NT2/D1 (cell line): Measurements from ENCODE around the gene PODXL.

Experiments used
- DNase-seq: peaks from one replicate; pipeline ENCODE4 v3.0.0-alpha.2; 2011; ENCODE audit warnings: low read depth, low spot score
- H3K27me3 ChIP-seq: 2 replicates; pipeline ENCODE4 v1.6.0; 2011; ENCODE audit warnings: mild to moderate bottlenecking; ENCODE audit not compliant: insufficient read length, insufficient read depth
- H3K36me3 ChIP-seq: 2 replicates; pipeline ENCODE4 v1.6.1; 2011; ENCODE audit warnings: mild to moderate bottlenecking, low read length, mixed read lengths; ENCODE audit not compliant: insufficient read depth, insufficient read length
- H3K4me1 ChIP-seq: 2 replicates; pipeline ENCODE4 v1.5.1; 2011; ENCODE audit not compliant: insufficient read depth, insufficient read length
- H3K4me3 ChIP-seq: 2 replicates; pipeline ENCODE4 v1.5.1; 2011; ENCODE audit warnings: low read depth; ENCODE audit not compliant: insufficient read length
- H3K9ac ChIP-seq: 2 replicates; pipeline ENCODE4 v1.6.0; 2011; ENCODE audit warnings: low read depth; ENCODE audit not compliant: insufficient read length
- H3K9me3 ChIP-seq: 2 replicates; pipeline ENCODE4 v1.5.1; 2011; ENCODE audit warnings: mild to moderate bottlenecking, low read length; ENCODE audit not compliant: insufficient read depth
- SUZ12 ChIP-seq: IDR thresholded peaks from 2 replicates; pipeline ENCODE4 v1.6.1; 2011; ENCODE audit not compliant: insufficient read length, insufficient read depth; ENCODE audit errors: extremely low read depth
- YY1 ChIP-seq: IDR thresholded peaks from 2 replicates; pipeline ENCODE4 v1.6.1; 2011; ENCODE audit not compliant: insufficient read length, insufficient read depth
- ZNF274 ChIP-seq: IDR thresholded peaks from 2 replicates; pipeline ENCODE4 v1.6.1; 2011; ENCODE audit warnings: mild to moderate bottlenecking, low read depth, low read length

The PODXL gene

GRCh38 chr7:131529179-131529578, 27.2 kb downstream of the PODXL start:
- Histone ChIP-seq H3K4me1 (peaks cover 17% of the 10 kb centered on the region), H3K27me3 (no peaks in the 10 kb centered on the region), H3K4me3 (no peak overlapping the region), H3K9ac (no peak overlapping the region), H3K9me3 (no peaks in the 10 kb centered on the region), H3K36me3 (peaks cover 40% of the 10 kb centered on the region)
- TF ChIP-seq ZNF274, result no peak
- no peak for TF ChIP-seq YY1
- no peak for TF ChIP-seq SUZ12
- no peak for DNase-seq

- no peak for DNase-seq
- TF ChIP-seq YY1, result no peak
- peaks cover 17% of the 10 kb centered on the region for H3K4me1 ChIP-seq
Measured at GRCh38 chr7:131527456-131527855, 29.0 kb downstream of the PODXL start.

GRCh38 chr7:131525820-131526219, 30.6 kb downstream of the PODXL start:
- no peak for DNase-seq
- Histone ChIP-seq H3K9ac (no peak overlapping the region), H3K4me1 (peaks cover 19% of the 10 kb centered on the region), H3K36me3 (peaks cover 15% of the 10 kb centered on the region), H3K9me3 (no peaks in the 10 kb centered on the region), H3K27me3 (no peaks in the 10 kb centered on the region), H3K4me3 (peak overlapping the region; percentile 5)
- TF ChIP-seq ZNF274 (no peak), YY1 (no peak), SUZ12 (no peak)

More at GRCh38 chr7:131527456-131527855, 29.0 kb downstream of the PODXL start:
- Histone ChIP-seq H3K9me3 (no peaks in the 10 kb centered on the region), H3K27me3 (no peaks in the 10 kb centered on the region), H3K4me3 (no peak overlapping the region), H3K9ac (no peak overlapping the region), H3K36me3 (peaks cover 23% of the 10 kb centered on the region)

- H3K9ac ChIP-seq, result no peak overlapping the region
- TF ChIP-seq YY1 (no peak), SUZ12 (no peak), ZNF274 (no peak)
- H3K36me3 ChIP-seq, result peaks cover 14% of the 10 kb centered on the region
- H3K27me3 ChIP-seq, result no peaks in the 10 kb centered on the region
- DNase-seq, result no peak
- no peaks in the 10 kb centered on the region for H3K9me3 ChIP-seq
- H3K4me3 ChIP-seq, result no peak overlapping the region
- peaks cover 14% of the 10 kb centered on the region for H3K4me1 ChIP-seq
Measured at GRCh38 chr7:131524703-131525102, 31.7 kb downstream of the PODXL start.

- no peaks in the 10 kb centered on the region for H3K27me3 ChIP-seq
- no peaks in the 10 kb centered on the region for H3K9me3 ChIP-seq
- no peak overlapping the region for H3K9ac ChIP-seq
- H3K4me1 ChIP-seq, result peaks cover 10% of the 10 kb centered on the region
- DNase-seq, result no peak
- peaks cover 12% of the 10 kb centered on the region for H3K36me3 ChIP-seq
- no peak overlapping the region for H3K4me3 ChIP-seq
- TF ChIP-seq SUZ12, result no peak
- no peak for TF ChIP-seq ZNF274
- no peak for TF ChIP-seq YY1
Measured at GRCh38 chr7:131524115-131524514, 32.3 kb downstream of the PODXL start.

GRCh38 chr7:131522325-131522930, 34.0 kb downstream of the PODXL start:
- H3K27me3 ChIP-seq, result no peaks in the 10 kb centered on the region
- peaks cover 10% of the 10 kb centered on the region for H3K4me1 ChIP-seq
- DNase-seq, result no peak
- no peak for TF ChIP-seq ZNF274
- TF ChIP-seq YY1, result no peak
- TF ChIP-seq SUZ12, result no peak
- no peak overlapping the region for H3K9ac ChIP-seq
- no peaks in the 10 kb centered on the region for H3K9me3 ChIP-seq
- peaks cover 16% of the 10 kb centered on the region for H3K36me3 ChIP-seq
- H3K4me3 ChIP-seq, result no peak overlapping the region

GRCh38 chr7:131521651-131522163, 34.7 kb downstream of the PODXL start:
- H3K27me3 ChIP-seq, result no peaks in the 10 kb centered on the region
- TF ChIP-seq YY1, result no peak
- TF ChIP-seq SUZ12, result no peak
- no peak for TF ChIP-seq ZNF274
- H3K36me3 ChIP-seq, result peaks cover 20% of the 10 kb centered on the region
- no peak overlapping the region for H3K4me3 ChIP-seq
- no peaks in the 10 kb centered on the region for H3K9me3 ChIP-seq
- H3K9ac ChIP-seq, result no peak overlapping the region
- DNase-seq, result no peak
- peaks cover 10% of the 10 kb centered on the region for H3K4me1 ChIP-seq

- Histone ChIP-seq H3K27me3 (no peaks in the 10 kb centered on the region), H3K9ac (no peak overlapping the region), H3K4me1 (peaks cover 10% of the 10 kb centered on the region), H3K9me3 (no peaks in the 10 kb centered on the region), H3K4me3 (no peak overlapping the region), H3K36me3 (peaks cover 26% of the 10 kb centered on the region)
- TF ChIP-seq SUZ12, result no peak
- TF ChIP-seq ZNF274, result no peak
- TF ChIP-seq YY1, result no peak
- DNase-seq, result no peak
Measured at GRCh38 chr7:131518626-131519025, 37.8 kb downstream of the PODXL start.
